AG04449 (cell line): ENCODE results near the gene ALKBH7.

Experiments used
- CTCF ChIA-PET: fragments of 350-600 bp; formaldehyde crosslinking; extraction: SDS; loops from one replicate; lab custom pipeline; 2021; ENCODE audit warnings: antibody characterized with exemption; lab: Yijun Ruan, JAX
- POLR2A ChIA-PET: fragments of 400-600, 350-600 bp; formaldehyde crosslinking; extraction: SDS; loops from one replicate; lab custom pipeline; 2020; ENCODE audit warnings: antibody characterized with exemption, inconsistent platforms; lab: Yijun Ruan, JAX
- DNase-seq: peaks from one replicate; pipeline ENCODE4 v3.0.0-alpha.2; 2010; ENCODE audit warnings: low read depth, low spot score
- H3K4me3 ChIP-seq: 2 replicates; pipeline ENCODE4 v1.5.1; 2011; ENCODE audit warnings: low read depth, mild to moderate bottlenecking, control low read depth, low read length
- TF ChIP-seq, protein P1 (sequence below): IDR thresholded peaks from one replicate; pipeline ENCODE4 v1.5.1; 2011; ENCODE audit warnings: mild to moderate bottlenecking, moderate library complexity, low read length, control low read depth, inconsistent platforms; ENCODE audit not compliant: insufficient read depth; ENCODE audit errors: missing control alignments

ALKBH7 gene

DNA sequence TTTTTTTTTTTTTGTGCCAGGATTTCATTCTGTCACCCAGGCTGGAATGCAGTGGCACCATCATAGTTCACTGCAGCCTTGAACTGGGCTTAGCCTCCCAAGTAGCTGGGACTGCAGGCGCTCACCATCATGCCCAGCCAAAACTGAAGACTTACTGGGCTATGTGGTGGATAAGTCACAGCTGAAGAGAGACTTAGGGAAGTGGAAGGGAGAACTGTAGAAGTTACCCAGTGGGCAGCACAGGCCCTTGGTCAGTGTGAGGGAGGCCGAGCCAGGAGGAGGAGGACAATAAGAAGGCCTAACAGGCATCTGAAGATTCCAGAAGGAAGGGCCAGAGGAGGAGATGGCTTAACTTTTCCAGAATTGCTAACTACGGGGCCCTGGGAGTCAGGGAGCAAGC, 7.2 kb downstream of the ALKBH7 start:
- ChIA-PET CTCF (interaction anchor here (1.3 kb wide), 1 partner anchor 161 kb away, joined by 3 read pairs; no protein-coding TSS in a partner anchor), POLR2A (no interaction called here)
- TF ChIP-seq, protein P1, sequence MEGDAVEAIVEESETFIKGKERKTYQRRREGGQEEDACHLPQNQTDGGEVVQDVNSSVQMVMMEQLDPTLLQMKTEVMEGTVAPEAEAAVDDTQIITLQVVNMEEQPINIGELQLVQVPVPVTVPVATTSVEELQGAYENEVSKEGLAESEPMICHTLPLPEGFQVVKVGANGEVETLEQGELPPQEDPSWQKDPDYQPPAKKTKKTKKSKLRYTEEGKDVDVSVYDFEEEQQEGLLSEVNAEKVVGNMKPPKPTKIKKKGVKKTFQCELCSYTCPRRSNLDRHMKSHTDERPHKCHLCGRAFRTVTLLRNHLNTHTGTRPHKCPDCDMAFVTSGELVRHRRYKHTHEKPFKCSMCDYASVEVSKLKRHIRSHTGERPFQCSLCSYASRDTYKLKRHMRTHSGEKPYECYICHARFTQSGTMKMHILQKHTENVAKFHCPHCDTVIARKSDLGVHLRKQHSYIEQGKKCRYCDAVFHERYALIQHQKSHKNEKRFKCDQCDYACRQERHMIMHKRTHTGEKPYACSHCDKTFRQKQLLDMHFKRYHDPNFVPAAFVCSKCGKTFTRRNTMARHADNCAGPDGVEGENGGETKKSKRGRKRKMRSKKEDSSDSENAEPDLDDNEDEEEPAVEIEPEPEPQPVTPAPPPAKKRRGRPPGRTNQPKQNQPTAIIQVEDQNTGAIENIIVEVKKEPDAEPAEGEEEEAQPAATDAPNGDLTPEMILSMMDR = no peak
- no peak for DNase-seq
- H3K4me3 ChIP-seq = no peak overlapping the region

- DNase-seq = no peak
- POLR2A ChIA-PET = no interaction called here
- no peak overlapping the region for H3K4me3 ChIP-seq
- CTCF ChIA-PET = no interaction called here
- TF ChIP-seq, protein P1 = no peak
Measured at GRCh38 chr19:6381030-6381750, 8.6 kb downstream of the ALKBH7 start.

DNA sequence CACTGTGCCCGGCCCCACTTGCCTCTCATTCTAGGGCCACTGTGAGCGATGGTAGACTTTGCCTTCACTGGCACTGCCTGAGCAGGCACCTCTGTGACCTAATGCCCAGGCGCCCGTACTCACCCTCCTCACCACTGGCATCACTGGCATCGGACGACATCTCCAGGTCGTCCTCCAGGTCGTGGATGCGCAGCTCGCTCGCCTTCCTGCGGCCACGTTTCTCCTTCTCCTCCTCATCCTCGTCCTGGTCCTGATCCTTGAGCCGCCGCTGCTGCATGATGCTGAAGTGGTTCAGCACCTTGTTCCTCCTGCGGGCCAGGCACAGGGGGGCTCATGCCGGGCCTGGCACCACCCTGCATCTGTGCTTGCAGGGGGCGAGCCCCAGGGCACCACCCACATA, 10.6 kb downstream of the ALKBH7 start:
- TF ChIP-seq, protein P1 = no peak
- DNase-seq = no peak
- ChIA-PET POLR2A (no interaction called here), CTCF (no interaction called here)
- no peak overlapping the region for H3K4me3 ChIP-seq

DNA sequence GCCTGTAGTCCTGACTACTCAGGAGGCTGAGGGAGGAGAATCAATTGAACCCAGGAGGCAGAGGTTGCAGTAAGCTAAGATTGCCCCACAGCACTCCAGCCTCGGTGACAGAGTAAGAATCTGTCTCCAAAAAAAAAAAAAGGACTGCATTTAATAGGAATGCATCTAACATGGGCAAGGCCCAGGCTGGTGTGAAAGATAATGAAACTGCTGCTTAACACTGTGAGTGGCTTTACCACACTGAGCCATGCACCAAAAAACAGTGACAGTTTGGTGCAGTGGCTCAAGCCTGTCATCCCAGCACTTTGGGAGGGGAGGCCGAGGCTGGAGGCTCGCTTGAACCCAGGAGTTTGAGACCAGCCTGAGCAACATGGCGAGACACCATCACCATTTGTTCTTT, 11.8 kb downstream of the ALKBH7 start:
- CTCF ChIA-PET = no interaction called here

DNA sequence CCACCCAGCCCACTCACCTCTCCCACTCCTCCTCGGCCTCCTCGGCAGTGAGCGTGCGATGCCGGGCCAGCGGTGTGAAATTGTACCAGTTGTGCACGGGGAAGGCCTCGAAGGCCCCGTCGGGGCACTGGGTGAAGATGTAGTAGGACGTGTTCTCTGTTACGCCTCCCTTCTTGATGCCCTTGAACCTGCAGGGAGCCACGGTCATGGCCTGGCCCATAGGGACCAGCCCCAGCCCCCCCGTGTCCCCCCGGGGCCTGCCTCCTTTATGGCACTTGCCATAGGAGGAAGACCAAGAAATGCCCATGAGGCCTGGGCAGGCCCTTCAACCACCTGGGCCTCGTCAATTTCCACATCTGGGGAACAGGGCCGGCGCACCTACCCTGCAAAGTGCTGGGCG, 14.8 kb downstream of the ALKBH7 start:
- ChIA-PET CTCF (no interaction called here), POLR2A (no interaction called here)
- TF ChIP-seq, protein P1 = no peak

More for the DNA sequence above, 11.8 kb downstream of the ALKBH7 start:
- H3K4me3 ChIP-seq = no peak overlapping the region
- no peak for DNase-seq
- POLR2A ChIA-PET = no interaction called here
- TF ChIP-seq, protein P1 = no peak

DNA sequence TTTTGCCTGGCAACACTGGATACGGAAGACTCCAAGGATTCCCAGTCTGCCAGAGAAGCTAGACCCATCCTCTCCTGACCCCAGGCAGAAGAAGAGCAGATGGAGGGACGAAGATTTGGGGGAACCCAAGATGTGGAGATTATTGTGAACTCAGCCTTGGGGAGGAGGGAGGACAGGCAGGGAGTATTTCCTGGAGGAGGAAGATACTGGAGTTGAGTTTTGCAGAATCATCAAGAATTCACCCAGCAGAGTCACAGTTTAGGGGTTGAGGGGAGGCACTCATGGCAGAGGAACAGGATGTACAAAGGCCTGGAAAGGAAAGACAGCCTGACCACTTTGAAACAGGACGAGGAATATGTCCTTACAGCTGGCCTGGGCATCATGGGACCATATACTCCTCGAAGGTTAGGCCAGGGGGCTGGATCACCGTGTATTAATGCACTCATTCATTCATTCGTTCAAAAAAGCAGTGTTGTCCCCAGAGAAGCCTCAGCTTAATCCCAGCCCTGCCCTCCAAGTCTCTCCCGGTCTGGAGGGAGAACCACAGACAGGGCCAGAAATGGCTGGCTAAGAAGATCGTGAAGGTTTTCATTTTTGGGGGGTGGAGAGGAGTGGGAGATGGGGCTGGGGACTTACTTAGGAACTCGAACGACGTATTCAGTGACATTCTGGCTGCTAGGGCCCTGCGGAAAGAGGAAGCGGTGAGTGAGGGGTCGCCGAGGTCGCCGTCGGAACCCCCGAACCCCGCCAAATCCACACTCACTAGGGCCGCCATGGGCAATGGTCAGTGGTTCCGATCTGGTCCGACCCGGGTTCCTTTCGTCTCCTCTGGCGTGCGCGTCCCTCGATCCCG, 19.9 kb downstream of the ALKBH7 start:
- POLR2A ChIA-PET = interaction anchor here (0.6 to 1.7 kb wide), 3 partner anchors 11 to 103 kb away, joined by 3 to 9 read pairs (median 5); partner anchors contain the start of gene ALKBH7
- peak overlapping the region; percentile 82 for H3K4me3 ChIP-seq
- CTCF ChIA-PET = interaction anchor here (1.1 kb wide), 1 partner anchor 166 kb away, joined by 3 read pairs; no protein-coding TSS in a partner anchor
- DNase-seq = no peak
- TF ChIP-seq, protein P1 = no peak

More for the DNA sequence above, 14.8 kb downstream of the ALKBH7 start:
- H3K4me3 ChIP-seq = no peak overlapping the region
- no peak for DNase-seq
